GM19395 (cell line): ENCODE data around the gene NRBP1.

Experiments used
- ATAC-seq: cut with Tn5 transposase; IDR thresholded peaks from one replicate; pipeline ENCODE4 v1.9.1; 2021; ENCODE audit warnings: mild to moderate bottlenecking, moderate library complexity; ENCODE audit not compliant: unreplicated experiment

The NRBP1 gene

DNA sequence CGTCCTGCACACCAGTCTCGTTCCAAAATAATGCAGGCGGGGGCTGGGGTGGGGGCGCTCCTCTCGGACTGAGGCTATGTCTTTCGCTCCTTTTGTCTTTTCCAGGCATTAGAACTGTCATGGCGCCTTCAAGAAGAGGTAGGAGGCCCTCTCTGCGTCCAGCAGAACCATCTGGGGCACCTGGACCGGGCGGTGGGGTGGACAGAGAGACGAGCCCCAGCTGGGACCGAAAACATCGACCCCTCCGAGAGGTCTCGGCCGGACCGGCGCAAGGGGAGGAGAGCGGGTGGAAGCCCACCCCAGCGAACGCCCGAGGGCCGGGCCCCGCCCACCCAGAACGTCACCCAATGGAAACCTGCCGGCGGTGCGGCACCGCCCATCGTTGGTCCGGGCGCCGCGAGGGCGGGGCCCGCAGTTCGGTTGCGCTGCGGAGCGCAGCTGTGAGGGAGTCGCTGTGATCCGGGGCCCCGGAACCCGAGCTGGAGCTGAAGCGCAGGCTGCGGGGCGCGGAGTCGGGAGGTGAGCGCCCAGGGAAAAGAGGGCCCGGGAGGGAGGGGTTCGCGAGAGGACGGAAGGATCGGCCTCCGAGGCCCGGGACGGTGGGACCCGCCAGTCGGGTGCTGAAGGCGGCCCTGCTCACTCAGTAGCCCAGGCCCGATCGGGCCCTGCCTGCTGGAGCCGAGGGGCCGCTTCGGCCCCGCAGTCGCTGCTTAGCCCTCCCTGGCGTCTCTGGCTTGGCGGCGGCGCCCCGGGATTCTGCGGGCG, at the start of gene NRBP1:
TSS of gene NRBP1 (plus strand) at position 419 of the 765 bp plus-strand sequence. CDS start 4,643 bp downstream, outside the sequence.
- ATAC-seq = peak; percentile 85

DNA sequence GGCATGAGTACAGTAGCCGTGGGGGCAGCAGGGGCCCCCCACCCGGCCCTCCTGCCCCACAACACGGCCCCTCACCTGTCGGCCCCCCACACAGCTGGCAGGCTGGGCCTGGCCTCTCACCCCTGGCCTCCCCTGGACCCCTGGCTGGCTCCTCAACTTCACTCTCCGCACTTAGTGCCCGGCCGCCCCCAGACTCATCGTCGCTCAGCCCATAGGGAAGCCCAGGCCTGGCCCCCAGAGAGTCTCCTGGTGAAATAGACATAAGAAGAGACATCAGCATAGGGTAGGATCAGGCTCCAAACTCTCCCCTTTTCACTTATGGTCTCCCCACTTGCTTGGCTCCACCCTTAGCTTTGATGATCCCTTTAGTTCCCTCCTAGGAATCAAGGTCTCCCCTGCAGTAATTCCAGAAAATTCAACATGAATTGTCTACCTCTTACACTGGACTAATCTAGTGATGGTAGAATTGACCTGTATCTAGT, 49.6 kb upstream of the NRBP1 start:
- ATAC-seq = no peak

DNA sequence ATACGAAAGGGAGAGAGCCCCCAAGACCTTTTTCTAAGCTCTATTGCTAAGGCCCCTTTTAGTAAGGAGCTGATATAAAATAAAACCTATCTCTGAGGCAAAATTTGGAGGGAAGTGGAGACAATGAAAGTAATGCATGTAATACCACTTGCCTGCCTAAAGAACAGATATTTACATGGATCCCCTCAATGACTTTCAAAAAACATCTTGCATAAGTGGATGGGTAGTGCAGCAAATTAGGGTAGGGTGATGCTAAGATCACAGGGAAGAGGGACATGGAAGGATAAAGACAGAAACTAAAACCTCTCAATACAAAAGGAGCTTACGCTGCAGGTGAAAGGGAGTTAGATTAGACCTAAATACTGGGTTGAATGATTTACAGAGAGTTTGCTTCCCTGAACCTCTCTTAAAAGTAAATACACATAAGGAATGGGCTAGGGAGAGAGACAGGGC, 49.0 kb upstream of the NRBP1 start:
- ATAC-seq = no peak

DNA sequence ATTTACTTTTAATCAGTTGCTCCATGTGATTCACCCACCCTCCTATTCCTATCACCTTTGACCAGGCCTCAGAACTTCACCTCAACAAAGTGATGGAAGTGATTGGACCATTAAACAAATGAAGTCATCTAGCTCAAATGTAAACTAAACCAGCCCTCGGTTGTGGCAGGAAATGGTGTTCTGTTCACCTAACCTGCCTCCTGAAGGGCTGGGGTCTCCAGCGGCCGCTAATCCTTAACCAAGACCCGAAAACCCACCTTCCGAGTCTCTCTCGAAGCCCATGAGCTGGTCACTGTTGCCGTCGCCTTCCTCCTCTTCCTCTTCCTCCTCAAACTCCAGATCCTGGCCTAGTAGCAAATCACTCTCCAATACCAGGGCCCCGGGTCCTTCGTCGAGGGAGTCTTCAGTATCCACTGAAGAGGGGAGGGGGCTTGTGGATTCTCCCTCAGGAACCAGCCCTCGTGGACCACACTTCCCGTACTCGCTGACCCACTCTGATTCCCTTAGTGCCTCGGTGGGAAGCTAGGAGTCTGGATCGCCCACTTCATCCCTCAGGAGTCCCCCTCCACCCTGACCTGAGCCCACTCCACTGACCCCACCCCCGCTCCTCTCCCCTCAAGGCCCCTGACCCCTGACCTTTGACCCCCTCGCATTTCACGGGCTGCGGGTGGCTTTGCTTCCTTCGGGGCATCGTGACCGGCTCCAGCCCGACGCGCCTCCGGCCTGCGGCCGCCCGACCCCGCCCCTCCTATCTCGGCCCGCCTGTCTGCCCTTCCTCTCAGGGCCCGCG, 48.4 kb upstream of the NRBP1 start:
- ATAC-seq = peak; percentile 34

DNA sequence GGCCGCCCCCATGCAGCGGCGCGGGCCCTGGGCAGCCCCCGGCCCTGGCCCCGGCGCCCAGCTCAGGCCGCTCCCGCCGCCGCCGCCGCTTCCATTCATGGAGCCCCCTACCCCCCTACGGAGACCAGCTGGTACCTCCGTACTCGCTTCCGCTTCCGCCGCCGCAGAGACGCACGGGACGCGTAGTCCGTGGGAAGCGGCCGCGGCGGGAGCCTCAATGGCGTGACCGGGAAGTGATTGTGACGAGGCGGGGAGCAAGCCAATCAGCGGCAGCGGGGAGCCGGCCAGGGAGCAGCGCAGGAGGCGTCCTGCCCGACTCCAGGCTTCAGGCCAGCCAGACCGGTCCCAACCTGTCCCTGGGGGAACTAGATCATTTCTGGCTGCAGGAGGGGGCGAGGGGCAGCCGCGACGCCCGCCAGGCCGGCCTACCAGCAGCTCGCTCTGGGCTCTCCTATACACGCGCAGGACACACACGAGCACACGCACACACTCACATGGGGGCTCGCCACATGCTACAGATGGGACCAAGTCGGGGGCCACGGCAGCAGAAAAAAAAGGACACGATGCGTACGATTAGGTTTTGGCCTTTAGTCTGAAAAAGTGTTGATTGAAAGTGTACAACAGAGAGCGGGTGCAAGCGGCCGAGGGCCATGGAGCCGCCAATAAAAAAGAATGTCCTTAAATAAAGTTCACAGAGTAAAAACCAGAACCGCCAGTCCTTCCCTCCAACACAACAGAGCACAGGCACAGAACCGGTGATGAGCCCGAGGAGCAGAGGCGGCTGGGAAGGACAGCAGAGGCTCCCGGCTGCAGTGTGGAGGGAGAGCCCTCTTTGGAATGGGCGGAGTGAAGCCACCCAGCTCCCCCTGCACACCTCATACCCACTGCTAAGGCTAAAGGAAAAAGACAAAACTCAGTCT, 47.5 kb upstream of the NRBP1 start, which contains the start of gene ZNF513:
TSS of gene ZNF513 (minus strand) at position 109 of the 920 bp plus-strand sequence. CDS start 208 bp downstream, outside the sequence.
- ATAC-seq = peak; percentile 85

DNA sequence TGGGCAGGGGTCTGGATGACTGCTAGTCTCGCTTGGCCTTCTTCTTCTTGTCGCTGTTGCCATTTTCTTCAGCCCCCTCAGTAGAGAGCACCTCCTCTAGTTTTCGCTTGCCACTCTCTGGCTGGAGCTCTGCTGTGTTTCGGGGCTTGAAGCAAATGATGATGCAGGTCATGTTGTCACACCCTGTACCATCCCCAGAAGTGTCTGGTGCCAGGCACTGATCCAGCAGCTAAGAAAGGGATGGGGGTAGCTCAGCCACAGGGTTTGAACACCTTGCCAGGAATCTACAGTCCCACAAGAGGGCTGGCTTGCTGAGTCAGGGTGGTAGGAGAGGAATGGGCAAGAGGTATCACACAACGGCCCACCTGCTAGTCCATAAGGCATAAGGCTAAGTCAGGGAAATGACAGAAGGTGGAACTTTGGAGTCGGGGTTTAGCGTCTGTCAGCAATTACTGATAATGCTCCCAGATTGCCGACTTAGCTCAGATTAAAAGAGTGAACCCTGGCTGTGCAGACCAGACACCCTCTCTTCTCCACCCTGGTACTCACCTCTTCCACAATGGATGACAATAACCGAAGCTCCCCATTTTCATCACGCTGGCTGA, 46.8 kb upstream of the NRBP1 start:
- no peak for ATAC-seq

DNA sequence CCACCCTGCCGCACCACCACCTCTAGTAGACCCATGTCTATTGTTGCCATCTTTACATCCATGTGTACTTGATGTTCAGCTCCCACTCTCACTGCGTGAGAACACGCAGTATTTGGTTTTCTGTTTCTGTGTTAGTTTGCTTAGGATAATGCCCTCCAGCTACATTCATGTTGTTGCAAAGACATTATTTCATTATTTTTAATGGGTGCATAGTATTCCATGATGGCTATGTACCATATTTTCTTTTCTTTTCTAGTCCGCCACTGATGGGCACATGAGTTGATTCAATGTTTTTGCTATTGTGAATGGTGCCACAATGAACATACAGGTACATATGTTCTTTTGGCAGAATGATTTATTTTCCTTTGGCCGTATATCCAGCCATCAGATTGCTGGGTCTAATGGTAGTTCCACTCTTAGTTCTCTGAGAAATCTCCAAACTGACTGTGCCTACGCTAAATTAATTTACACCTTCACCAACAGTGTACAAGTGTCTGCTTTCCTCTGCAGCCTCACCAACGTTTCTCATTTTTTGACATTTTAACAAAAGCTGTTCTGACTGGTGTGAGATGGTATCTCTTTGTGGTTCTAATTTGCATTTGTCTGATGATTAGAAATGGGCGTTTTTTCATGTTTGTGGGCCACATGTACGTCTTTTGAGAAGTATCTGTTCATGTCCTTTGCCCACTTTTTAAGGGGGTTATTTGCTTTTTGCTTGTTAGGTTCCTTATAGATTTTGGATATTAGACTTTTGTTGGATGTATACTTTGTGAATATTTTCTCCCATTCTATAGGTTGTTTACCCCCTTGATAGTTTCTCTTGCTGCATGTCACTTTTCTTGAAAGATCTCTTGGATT, 37.4 kb upstream of the NRBP1 start:
- no peak for ATAC-seq

DNA sequence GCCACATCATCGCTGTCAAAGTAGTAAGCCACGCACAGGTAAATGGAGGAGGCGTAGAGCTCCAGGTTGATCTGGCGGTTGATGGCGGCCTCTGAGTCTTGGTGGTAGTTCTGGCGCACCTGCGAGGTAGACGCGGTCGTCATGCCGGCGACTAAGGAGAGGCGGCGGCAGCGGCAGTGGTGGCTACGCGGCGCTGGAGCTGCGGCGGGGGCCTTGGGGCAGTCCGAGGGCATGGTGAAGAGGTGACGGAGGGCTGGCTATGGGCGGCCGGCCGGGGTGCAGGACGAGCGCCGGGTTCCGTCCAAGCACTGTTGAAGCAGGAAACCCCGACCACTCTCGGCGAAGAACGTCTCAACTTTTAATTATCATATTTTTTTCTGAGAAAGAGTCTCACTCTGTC, 35.2 kb upstream of the NRBP1 start:
- no peak for ATAC-seq

DNA sequence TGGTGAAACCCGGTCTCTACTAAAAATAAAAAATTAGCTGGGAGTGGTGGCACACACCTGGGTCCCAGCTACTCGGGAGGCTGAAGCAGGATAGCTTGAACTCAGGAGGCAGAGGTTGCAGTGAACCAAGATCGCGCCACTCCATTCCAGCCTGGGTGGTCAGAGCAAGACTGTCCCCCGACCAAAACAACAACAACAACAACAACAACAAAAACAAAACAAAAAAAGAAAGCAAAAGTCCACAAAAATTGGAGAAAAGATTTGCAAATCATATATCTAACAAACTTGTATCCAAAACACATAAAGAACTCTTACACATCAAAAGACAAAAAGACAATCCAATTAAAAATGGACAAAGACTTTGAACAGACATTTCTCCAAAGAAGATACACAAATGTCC, 29.5 kb upstream of the NRBP1 start:
- ATAC-seq = no peak

DNA sequence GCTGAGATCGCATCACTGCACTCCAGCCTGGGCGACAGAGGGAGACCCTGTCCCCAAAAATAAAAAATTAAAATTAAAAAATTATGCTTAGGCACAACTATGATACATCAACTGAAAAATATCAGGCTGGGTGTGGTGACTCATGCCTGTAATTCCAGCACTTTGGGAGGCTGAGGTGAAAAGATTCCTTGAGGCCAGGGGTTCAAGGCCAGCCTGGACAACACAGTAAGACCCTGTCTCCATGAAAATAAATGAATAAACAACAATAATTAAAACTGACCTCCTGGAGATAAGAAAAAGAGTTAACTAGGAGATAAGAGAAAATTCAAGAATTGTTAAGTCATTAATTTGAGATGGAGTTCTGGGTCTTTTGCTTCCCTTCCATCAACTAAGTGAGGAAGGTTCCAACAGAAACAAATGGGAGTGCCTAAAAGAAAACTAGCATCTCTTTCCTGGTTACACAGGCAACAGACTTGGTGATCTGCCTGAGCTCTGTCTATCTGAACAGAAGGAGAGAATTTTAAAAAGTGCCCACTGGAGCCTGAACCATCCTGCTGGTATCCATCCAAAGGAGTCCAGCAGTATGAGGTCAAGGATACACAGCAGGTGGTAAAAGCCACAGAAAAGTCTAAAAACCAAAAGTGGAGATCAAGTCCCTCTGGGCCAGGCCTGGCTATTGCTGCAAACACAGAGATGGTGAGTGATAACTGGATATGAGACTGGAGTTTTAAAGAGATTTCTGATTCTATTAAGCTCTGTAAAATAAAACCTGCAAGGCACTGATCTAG, 27.9 kb upstream of the NRBP1 start:
- no peak for ATAC-seq

DNA sequence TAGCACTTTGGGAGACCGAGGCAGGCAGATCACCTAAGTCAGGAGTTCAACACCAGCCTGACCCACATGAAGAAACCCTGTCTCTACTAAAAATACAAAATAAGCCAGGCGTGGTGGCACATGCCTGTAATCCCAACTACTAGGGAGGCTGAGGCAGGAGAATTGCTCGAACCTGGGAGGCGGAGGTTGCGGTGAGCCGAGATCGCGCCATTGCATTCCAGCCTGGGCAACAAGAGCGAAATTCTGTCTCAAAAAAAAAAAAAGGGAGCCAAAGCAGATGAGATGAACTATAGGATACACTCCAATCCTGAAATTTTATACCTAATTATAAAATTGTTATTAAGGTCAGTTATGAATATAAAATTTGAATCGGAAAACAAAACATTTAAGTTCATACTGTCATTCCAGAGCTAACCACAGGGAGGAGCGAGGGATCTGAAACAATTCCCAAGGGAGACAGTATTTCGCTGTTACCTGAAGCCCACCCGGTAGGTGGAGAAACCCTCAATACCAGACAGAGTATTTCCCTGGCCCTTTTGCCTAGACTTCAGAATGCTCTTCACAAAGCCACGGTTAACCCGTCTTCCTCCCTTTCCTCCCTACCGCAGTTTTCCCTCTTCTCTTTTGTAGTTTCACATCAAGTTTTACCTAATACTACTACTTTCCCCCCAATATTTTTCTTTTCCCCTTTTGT, 20.5 kb upstream of the NRBP1 start:
- ATAC-seq = no peak

DNA sequence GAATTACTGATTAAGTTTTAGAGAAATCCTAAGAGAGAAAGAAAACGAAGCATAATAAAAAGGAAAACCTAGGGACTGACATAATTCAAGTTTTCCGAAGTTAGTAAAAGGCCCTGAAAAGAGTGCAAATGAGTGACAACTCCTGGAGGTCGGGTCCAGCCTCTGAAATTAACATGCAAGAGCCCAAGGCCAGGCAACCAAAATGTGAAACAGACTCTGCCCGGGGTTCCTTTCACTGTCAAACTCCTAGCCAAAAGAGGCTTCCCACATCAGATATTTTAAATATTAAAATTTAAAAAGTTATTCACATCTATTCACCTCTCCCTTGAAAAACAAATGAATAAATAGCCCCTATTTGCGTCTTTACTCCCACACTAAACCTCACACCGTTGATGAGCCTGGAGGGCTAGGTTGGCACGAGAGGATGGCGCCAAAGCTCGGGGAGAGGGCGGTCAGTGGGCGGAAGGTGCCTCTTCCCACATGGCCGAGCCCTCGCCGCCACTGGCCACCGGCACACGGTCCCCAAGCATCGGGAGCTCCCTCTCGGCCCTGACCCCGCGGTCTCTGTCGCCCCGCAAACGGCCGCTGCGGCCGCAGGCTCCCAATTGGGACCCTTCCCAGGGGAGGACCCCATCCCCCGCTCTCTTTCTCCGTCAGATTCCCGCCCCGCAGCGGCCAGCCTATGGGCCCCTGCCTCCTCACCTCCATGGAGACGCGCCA, 19.7 kb upstream of the NRBP1 start:
- peak; percentile 41 for ATAC-seq

DNA sequence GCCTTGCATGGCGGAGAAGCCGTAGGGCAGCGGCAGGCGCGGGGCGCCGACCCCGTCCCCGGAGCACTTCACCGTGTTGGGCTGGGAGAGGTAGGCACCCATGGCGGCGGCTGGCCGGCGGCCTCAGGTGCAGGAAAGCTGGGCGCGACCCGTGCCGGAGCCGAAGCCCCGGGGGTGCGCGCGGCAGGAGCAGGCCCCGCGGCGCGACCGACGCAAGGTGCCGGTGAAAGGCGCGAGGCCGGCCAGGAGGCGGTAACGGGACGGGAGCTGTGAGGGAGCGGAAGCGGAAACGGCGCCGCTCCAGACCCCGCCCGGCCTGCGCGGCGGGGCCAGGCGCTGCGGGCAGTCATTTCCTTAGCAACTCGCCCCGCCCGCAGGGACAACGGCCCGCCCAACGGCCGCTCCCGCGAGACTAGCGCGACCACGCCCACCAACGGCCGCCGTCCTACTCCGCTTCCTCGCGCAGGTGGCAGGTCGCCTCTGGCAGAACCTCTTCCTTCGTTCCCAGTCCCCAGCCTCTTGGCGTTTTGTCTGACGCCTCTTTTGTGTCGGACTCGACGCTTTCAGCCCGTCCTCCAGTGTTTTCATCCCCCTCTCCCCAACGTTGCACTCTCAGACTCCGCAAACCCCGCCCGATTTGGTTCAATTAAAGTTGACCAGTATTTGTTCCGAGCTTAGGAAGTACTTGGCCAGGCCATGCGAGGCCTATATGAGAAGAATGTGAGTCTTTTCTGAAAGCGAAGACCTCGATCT, 18.9 kb upstream of the NRBP1 start, which contains the start of gene PPM1G:
TSS of gene PPM1G (minus strand) at position 271 of the 753 bp plus-strand sequence. CDS start at position 102, 169 bp downstream.
- peak; percentile 85 for ATAC-seq

DNA sequence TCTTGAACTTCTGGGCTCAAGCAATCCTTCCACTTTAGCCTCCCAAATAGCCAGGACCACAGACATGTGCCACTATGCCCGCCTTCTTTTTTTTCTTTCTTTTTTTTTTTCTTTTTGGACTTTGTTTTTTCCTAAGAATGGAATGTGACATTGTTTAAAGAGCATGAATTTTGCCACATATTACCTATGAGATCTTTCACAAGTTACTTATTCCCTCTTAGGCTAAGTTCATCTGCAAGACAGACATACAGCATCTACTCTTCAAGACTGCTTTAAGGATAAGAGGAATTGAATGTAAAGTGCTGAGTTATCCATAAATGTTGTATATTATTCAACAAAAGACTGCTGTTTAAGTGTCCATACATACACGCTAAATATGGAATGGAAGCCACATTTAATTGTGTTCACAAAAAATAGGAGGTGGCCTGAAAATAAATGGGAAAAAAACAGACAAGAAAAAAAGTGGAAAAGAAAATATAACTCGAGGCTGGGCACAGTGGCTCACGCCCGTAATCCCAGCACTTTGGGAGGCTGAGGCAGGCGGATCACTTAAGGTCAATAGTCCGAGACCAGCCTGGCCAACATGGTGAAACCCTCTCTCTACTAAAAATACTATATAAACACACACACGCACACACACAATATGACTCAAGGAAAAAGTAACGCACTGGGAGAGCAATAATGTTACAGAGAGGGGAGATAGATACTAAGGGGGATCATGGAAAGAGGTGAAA, 15.8 kb upstream of the NRBP1 start:
- no peak for ATAC-seq

DNA sequence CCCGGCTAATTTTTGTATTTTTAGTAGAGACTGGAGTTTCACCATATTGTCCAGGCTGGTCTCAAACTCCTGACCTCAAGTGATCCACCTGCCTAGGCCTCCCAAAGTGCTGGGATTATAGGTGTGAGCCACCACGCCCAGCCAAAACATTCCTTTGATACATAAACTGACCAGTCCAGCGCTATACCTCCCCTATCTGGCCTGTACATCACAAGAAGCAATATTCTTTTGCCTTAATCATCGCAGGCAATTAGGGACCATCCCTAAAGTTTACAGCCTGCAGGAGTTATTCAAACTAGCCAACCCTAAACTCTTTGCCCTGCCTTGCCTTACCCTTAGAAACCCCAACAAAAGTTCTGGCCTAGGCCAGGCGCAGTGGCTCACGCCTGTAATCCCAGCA, 12.3 kb upstream of the NRBP1 start:
- no peak for ATAC-seq

DNA sequence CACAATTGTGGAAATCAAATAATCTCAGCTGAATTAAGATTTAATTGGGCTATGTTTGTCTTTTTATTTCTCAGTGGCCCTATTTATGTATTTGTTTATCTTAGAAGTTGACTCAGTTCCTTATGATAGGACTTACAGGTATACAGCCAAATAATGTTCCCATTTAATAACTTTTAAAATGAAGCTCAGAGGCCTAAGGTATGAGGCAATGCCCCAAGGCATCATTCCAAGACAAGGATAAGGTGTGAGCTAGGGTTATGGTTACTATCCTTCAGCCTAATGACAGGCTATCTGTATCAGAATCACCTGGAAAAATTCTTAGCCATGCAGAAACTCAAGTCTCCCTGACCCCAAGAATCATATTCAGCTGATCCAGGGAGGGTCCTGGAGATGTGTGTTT, 7.4 kb upstream of the NRBP1 start:
- ATAC-seq = no peak
